HepG2 (cell line): ENCODE data around the gene B3GNT9. TPM values are rescaled to one million over a fixed set of nuclear protein-coding genes. Genes with fewer than 3 reads are reported as not detected.

Source experiments
- ATRX ChIP-seq: sonication (generic); formaldehyde crosslinking; IDR thresholded peaks from 2 replicates; pipeline ENCODE4 v1.4.0; 2020; ENCODE audit warnings: missing genetic modification reagents, borderline replicate concordance
- CENPT ChIP-seq: sonication (generic); formaldehyde crosslinking; IDR thresholded peaks from 2 replicates; pipeline ENCODE4 v1.8.0; 2022; ENCODE audit warnings: low read depth, mild to moderate bottlenecking, moderate library complexity, missing genetic modification reagents
- CHD4 ChIP-seq: fragments of 200-600 bp; sonication (generic); IDR thresholded peaks from 2 replicates; pipeline ENCODE4 v1.7.0; 2017; ENCODE audit warnings: mild to moderate bottlenecking, low read length, borderline replicate concordance
- GZF1 ChIP-seq: sonication (generic); formaldehyde crosslinking; IDR thresholded peaks from 2 replicates; pipeline ENCODE4 v1.5.1; 2020; ENCODE audit warnings: mild to moderate bottlenecking, missing genetic modification reagents
- IKZF4 ChIP-seq: sonication (generic); formaldehyde crosslinking; IDR thresholded peaks from 2 replicates; pipeline ENCODE4 v1.5.1; 2020; ENCODE audit warnings: borderline replicate concordance, mild to moderate bottlenecking, low read depth, missing genetic modification reagents; ENCODE audit errors: not compliant biosample characterization
- KAT2B ChIP-seq: fragments of 150-350 bp; IDR thresholded peaks from 2 replicates; pipeline ENCODE4 v1.6.1; 2014; ENCODE audit warnings: low read depth, low read length, borderline replicate concordance
- KDM5B ChIP-seq: sonication (generic); formaldehyde crosslinking; IDR thresholded peaks from 2 replicates; pipeline ENCODE4 v1.4.0; 2020; ENCODE audit warnings: missing genetic modification reagents, mild to moderate bottlenecking, borderline replicate concordance
- MBD4 ChIP-seq: IDR thresholded peaks from 2 replicates; pipeline ENCODE4 v1.6.1; 2012; ENCODE audit warnings: low read length, inconsistent platforms, borderline replicate concordance
- MIER3 ChIP-seq: IDR thresholded peaks from 2 replicates; pipeline ENCODE4 v1.6.1; 2016; ENCODE audit warnings: missing compliant biosample characterization, borderline replicate concordance
- MXD4 ChIP-seq: IDR thresholded peaks from 2 replicates; pipeline ENCODE4 v1.6.1; 2016; ENCODE audit warnings: mild to moderate bottlenecking, missing biosample characterization, missing genetic modification reagents
- POLR2AphosphoS5 ChIP-seq: IDR thresholded peaks from 2 replicates; pipeline ENCODE4 v1.6.1; 2012; ENCODE audit warnings: low read depth, low read length
- SIN3B ChIP-seq: fragments of 150-350 bp; IDR thresholded peaks from 2 replicates; pipeline ENCODE4 v1.6.1; 2014; ENCODE audit warnings: low read length
- ZFP90 ChIP-seq: sonication (generic); formaldehyde crosslinking; IDR thresholded peaks from 2 replicates; pipeline ENCODE4 v1.8.0; 2022; ENCODE audit warnings: missing genetic modification reagents, mild to moderate bottlenecking, inconsistent platforms, borderline replicate concordance
- ZNF10 ChIP-seq: sonication (generic); formaldehyde crosslinking; IDR thresholded peaks from 2 replicates; pipeline ENCODE4 v1.4.0; 2020; ENCODE audit warnings: mild to moderate bottlenecking, low read depth, missing genetic modification reagents, borderline replicate concordance
- ZNF34 ChIP-seq: sonication (generic); formaldehyde crosslinking; IDR thresholded peaks from 2 replicates; pipeline ENCODE4 v1.4.0; 2020; ENCODE audit warnings: mild to moderate bottlenecking, missing genetic modification reagents, borderline replicate concordance
- ZNF460 ChIP-seq: sonication (generic); formaldehyde crosslinking; IDR thresholded peaks from 2 replicates; pipeline ENCODE4 v1.5.1; 2020; ENCODE audit warnings: missing genetic modification reagents, mild to moderate bottlenecking, borderline replicate concordance
- ZSCAN25 ChIP-seq: sonication (generic); formaldehyde crosslinking; IDR thresholded peaks from 2 replicates; pipeline ENCODE4 v1.8.0; 2022; ENCODE audit warnings: mild to moderate bottlenecking, missing genetic modification reagents
- polyA plus RNA-seq, 8 experiments: library from polyadenylated mRNA; depleted of rRNA in 3 of 8; stranded (reverse) in 7 of 8; unstranded in 1 of 8; fragments of >200 nt; fragmentation: Illumina TruSeq in 4 of 8; extraction: Trizol in 4 of 8; gene quantifications; 2 replicates each; pipeline versions ENCODE4 v1.2.1 to v1.2.3, GENCODE V29; 2011 to 2016; ENCODE audit warnings: low read depth in 4 of 8, missing spikeins in 1 of 8, mixed read lengths in 1 of 8; ENCODE audit not compliant: insufficient read depth in 1 of 8
- total RNA-seq, 5 experiments: library from RNA; depleted of rRNA; stranded (reverse); fragments of >200 nt; fragmentation: Illumina TruSeq; extraction: Trizol; gene quantifications; 2 replicates each; pipeline ENCODE4 v1.2.3, GENCODE V29; 2016; ENCODE audit warnings: low read depth in 1 of 5
- TF ChIP-seq, protein P1 (sequence below): sonication (generic); formaldehyde crosslinking; IDR thresholded peaks from 2 replicates; pipeline ENCODE4 v1.4.0; 2020; ENCODE audit warnings: missing genetic modification reagents
- TF ChIP-seq, protein P2 (sequence below): sonication (generic); formaldehyde crosslinking; IDR thresholded peaks from 2 replicates; pipeline ENCODE4 v1.4.0; 2020; ENCODE audit warnings: missing genetic modification reagents
- TF ChIP-seq, protein P3 (sequence below): sonication (generic); formaldehyde crosslinking; conservative IDR thresholded peaks from 2 replicates; pipeline ENCODE4 v1.8.0; 2022; ENCODE audit warnings: mild to moderate bottlenecking, moderate library complexity, missing genetic modification reagents
- TF ChIP-seq, protein P4 (sequence below): sonication (generic); formaldehyde crosslinking; IDR thresholded peaks from 2 replicates; pipeline ENCODE4 v1.5.0; 2020; ENCODE audit warnings: mild to moderate bottlenecking, missing genetic modification reagents

Gene B3GNT9
- total and polyA plus RNA-seq, 2 of the 13 experiments (the other 11 are each of a cell fraction or from before 2014, with no cell fraction given) = 1.5 to 3.1 TPM

DNA sequence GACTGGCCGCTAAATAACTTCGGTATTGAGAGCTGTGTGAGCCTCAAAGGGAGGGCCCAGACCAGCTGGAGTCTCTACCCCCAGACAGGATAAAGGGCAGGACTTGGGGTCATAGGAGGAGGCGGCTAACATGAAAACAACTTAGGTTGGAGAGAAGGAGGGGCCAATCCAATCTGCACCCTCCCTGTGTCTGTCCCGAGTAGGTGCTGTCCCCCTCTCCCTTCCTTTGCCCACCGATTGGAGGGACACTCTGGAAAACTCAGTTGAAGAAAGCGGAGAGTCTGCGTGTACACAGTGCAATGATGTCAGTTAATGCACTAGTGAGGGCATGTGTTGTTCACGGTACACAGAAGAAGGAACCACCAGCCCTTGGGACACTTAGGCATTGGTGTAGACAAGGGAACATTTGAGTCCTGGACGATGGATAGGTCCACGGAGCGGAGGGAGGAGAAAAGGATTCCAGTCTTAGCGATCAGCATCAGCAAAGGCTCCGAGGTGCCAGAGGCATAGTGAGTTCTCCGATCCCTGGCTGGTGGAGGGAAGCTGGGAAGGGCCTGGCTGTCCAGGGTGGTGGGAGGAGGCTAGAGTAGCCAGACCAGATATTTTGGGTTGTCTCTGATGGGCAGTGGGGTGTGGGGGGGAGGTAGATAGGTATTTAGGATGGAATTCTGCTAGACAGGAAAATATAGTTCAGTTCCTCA lies 20.3 kb upstream of the B3GNT9 start (continued):
- TF ChIP-seq, protein P1, sequence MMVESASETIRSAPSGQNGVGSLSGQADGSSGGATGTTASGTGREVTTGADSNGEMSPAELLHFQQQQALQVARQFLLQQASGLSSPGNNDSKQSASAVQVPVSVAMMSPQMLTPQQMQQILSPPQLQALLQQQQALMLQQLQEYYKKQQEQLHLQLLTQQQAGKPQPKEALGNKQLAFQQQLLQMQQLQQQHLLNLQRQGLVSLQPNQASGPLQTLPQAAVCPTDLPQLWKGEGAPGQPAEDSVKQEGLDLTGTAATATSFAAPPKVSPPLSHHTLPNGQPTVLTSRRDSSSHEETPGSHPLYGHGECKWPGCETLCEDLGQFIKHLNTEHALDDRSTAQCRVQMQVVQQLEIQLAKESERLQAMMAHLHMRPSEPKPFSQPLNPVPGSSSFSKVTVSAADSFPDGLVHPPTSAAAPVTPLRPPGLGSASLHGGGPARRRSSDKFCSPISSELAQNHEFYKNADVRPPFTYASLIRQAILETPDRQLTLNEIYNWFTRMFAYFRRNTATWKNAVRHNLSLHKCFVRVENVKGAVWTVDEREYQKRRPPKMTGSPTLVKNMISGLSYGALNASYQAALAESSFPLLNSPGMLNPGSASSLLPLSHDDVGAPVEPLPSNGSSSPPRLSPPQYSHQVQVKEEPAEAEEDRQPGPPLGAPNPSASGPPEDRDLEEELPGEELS (CRISPR knock-in tag) = no peak
- TF ChIP-seq IKZF4 = peak; percentile 19
- TF ChIP-seq CENPT (CRISPR knock-in tag) = no peak
- TF ChIP-seq MIER3 = peak; percentile 30; the same call in 1 of the 2 replicates
- TF ChIP-seq ZNF10 = no peak
- TF ChIP-seq GZF1 (CRISPR knock-in tag) = no peak
- no peak for TF ChIP-seq ZNF34 (CRISPR knock-in tag)
- no peak for TF ChIP-seq ZNF460
- TF ChIP-seq, protein P2, sequence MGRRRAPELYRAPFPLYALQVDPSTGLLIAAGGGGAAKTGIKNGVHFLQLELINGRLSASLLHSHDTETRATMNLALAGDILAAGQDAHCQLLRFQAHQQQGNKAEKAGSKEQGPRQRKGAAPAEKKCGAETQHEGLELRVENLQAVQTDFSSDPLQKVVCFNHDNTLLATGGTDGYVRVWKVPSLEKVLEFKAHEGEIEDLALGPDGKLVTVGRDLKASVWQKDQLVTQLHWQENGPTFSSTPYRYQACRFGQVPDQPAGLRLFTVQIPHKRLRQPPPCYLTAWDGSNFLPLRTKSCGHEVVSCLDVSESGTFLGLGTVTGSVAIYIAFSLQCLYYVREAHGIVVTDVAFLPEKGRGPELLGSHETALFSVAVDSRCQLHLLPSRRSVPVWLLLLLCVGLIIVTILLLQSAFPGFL (CRISPR knock-in tag) = peak; percentile 50; the same call in 1 of the 2 replicates
- TF ChIP-seq, protein P3, sequence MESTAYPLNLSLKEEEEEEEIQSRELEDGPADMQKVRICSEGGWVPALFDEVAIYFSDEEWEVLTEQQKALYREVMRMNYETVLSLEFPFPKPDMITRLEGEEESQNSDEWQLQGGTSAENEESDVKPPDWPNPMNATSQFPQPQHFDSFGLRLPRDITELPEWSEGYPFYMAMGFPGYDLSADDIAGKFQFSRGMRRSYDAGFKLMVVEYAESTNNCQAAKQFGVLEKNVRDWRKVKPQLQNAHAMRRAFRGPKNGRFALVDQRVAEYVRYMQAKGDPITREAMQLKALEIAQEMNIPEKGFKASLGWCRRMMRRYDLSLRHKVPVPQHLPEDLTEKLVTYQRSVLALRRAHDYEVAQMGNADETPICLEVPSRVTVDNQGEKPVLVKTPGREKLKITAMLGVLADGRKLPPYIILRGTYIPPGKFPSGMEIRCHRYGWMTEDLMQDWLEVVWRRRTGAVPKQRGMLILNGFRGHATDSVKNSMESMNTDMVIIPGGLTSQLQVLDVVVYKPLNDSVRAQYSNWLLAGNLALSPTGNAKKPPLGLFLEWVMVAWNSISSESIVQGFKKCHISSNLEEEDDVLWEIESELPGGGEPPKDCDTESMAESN (CRISPR knock-in tag) = no peak; the same call in 1 of the 2 replicates
- no peak for TF ChIP-seq ATRX (CRISPR knock-in tag)
- no peak for TF ChIP-seq ZFP90 (CRISPR knock-in tag)
- TF ChIP-seq KAT2B = no peak
- TF ChIP-seq, protein P4, sequence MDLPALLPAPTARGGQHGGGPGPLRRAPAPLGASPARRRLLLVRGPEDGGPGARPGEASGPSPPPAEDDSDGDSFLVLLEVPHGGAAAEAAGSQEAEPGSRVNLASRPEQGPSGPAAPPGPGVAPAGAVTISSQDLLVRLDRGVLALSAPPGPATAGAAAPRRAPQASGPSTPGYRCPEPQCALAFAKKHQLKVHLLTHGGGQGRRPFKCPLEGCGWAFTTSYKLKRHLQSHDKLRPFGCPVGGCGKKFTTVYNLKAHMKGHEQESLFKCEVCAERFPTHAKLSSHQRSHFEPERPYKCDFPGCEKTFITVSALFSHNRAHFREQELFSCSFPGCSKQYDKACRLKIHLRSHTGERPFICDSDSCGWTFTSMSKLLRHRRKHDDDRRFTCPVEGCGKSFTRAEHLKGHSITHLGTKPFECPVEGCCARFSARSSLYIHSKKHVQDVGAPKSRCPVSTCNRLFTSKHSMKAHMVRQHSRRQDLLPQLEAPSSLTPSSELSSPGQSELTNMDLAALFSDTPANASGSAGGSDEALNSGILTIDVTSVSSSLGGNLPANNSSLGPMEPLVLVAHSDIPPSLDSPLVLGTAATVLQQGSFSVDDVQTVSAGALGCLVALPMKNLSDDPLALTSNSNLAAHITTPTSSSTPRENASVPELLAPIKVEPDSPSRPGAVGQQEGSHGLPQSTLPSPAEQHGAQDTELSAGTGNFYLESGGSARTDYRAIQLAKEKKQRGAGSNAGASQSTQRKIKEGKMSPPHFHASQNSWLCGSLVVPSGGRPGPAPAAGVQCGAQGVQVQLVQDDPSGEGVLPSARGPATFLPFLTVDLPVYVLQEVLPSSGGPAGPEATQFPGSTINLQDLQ (CRISPR knock-in tag) = no peak
- no peak for TF ChIP-seq CHD4
- no peak for TF ChIP-seq MXD4 (CRISPR knock-in tag)
- TF ChIP-seq SIN3B = no peak
- 0 out of 2 replicates have a peak, but pooled peaks have one; percentile 25 for TF ChIP-seq KDM5B (CRISPR knock-in tag)
- no peak for TF ChIP-seq POLR2AphosphoS5
- TF ChIP-seq MBD4 = no peak
- no peak for TF ChIP-seq ZSCAN25 (CRISPR knock-in tag)
